ENCODE data around the gene ADISSP.

ADISSP gene

DNA sequence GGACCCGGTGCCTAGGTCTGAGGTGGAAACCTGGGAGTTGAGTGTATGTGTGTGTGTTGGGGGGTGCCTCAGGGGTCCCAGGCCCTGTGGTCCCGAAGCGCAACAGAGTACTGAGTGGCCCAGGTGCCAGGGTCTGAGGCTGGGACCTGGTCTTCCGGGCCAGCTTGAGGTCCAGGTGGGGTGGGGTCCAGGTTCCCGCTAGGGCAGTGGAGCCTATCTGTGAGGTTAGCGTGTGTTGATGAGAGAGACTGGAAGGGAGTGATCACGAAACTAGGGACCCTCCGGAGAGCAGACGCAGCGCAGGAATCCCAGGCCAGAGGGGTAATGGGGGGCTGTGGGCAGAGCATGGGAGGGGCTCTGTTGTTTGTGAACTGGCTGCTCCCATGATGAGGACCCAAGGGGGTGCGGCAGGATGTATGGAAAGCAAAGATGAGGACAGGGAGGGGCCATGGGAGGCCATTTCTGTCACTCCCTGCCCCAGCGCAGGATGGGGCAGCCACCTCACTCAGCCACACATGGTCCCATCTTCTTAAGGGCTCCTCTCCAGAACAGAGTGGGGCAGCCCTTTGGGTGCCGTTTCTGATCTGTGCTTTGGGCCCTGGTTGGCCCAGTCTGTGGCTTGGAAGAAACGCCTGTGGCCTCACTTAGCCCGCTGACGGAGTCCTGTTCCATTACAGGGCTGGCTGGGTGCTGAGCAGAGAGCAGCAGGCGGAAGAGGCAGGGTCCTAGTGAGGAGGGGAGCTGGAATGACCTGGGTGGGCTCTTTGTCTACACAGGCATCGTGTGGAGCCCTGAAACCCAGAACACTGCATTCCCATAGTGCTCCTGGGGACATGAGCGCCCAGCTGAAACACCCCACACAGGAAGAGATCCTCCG is 34.2 kb downstream of the ADISSP start:
- Histone ChIP-seq H2AK5ac (ENCODE audit: low read length) (no peak overlapping the region), H3K79me2 (ENCODE audit: control insufficient read depth, insufficient read depth, low read length, poor library complexity) (no peaks in the 10 kb centered on the region), H3K27me3 (ENCODE audit: insufficient read depth, low read length) (peaks cover 10% of the 10 kb centered on the region), H3K4me2 (ENCODE audit: low read length) (no peak overlapping the region), H4K91ac (ENCODE audit: low read depth, low read length) (no peak overlapping the region), H3K9ac (ENCODE audit: low read length) (no peak overlapping the region), H3K4me3 (ENCODE audit: low read depth, low read length) (no peak overlapping the region), H2BK5ac (ENCODE audit: low read depth, low read length, poor library complexity) (no peak overlapping the region), H3K27ac (ENCODE audit: low read depth, low read length) (no peak overlapping the region), H4K12ac (ENCODE audit: low read depth, low read length) (no peak overlapping the region), H3K79me1 (ENCODE audit: low read length) (no peaks in the 10 kb centered on the region), H2BK120ac (ENCODE audit: insufficient read depth, low read length, poor library complexity) (no peak overlapping the region), H3K9me3 (ENCODE audit: insufficient read depth, low read depth, low read length) (peaks cover 3% of the 10 kb centered on the region), H3K18ac (ENCODE audit: low read length) (no peak overlapping the region), H3K4me1 (ENCODE audit: control insufficient read depth in 1 of 2, insufficient read depth in 2 of 2, low read length in 2 of 2) (peaks cover 0 to 2% of the 10 kb centered on the region in 2 experiments), H3K23ac (ENCODE audit: low read length) (no peak overlapping the region), H3K14ac (ENCODE audit: low read length) (no peak overlapping the region), H2BK12ac (ENCODE audit: low read length) (no peak overlapping the region), H2AFZ (ENCODE audit: insufficient read depth, low read length, poor library complexity) (no peak overlapping the region), H3K36me3 (ENCODE audit: control insufficient read depth in 1 of 2, insufficient read depth in 2 of 2, low read length in 2 of 2) (no peaks in the 10 kb centered on the region), H4K8ac (ENCODE audit: low read depth, low read length) (no peak overlapping the region), H3K4ac (ENCODE audit: low read depth, low read length) (no peak overlapping the region)
- DNase-seq = no peak
- WGBS (ENCODE audit: extremely low coverage, insufficient coverage, insufficient read length) = no CpG with 5 or more reads among the region's 20 CpGs

DNA sequence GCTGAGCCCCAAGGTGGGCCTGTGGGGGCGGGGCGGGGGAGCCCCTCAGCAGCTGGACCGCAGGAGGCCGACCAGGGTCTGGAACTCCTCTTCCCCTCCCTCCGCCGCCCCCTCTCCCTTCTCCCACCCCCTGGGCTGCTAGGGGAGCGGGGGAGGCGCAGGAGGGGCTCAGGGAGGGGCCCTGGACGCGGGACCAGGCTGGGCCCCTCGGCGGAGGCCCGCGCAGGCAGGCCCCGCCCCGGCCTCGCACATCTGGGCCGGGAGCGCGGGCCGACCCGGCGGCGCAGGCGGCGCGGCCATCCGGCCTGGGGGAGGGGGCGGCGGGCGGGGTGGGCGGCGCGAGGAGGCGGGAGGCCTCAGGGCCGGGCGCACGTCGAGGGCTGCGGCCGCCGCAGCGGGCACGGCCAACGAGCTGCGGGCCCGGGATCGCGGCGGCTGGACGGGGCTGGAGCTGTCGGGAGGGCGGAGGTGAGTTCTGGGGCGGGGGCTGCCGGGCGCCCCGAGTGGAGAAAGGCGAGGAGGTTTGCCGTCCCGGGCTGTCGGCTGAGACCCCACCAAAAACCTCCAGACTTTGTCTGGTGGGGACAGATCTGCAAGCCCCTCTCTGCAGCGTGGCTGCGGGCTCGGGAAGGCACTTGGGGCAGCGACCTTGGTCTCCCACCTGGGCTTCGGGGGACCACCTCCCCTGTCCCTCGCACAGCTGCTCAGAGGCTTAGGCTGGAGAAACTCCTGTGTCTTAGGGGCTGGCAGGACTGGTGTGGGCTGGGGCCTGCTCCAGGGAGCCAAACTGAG is 35.0 kb downstream of the ADISSP start, which contains the start of gene HSPA12B:
Gene HSPA12B, plus strand, starts transcription at position 359 of the 792 bp plus-strand sequence. CDS start 5,990 bp downstream, outside the sequence.
- peaks cover 2 to 3% of the 10 kb centered on the region in 2 experiments for H3K4me1 ChIP-seq (ENCODE audit: control insufficient read depth in 1 of 2, insufficient read depth in 2 of 2, low read length in 2 of 2)
- H3K4me2 ChIP-seq (ENCODE audit: low read length) = peak within 1 kb of the TSS; percentile 18
- H3K79me2 ChIP-seq (ENCODE audit: control insufficient read depth, insufficient read depth, low read length, poor library complexity) = no peaks in the 10 kb centered on the region
- H4K8ac ChIP-seq (ENCODE audit: low read depth, low read length) = peak within 1 kb of the TSS; percentile 4
- DNase-seq = no peak
- no peaks in the 10 kb centered on the region for H3K36me3 ChIP-seq (ENCODE audit: control insufficient read depth in 1 of 2, insufficient read depth in 2 of 2, low read length in 2 of 2)
- H3K79me1 ChIP-seq (ENCODE audit: low read length) = no peaks in the 10 kb centered on the region
- peaks cover 3% of the 10 kb centered on the region for H3K9me3 ChIP-seq (ENCODE audit: insufficient read depth, low read depth, low read length)
- H3K14ac ChIP-seq (ENCODE audit: low read length) = no peak within 1 kb of the TSS
- no peak within 1 kb of the TSS for H3K18ac ChIP-seq (ENCODE audit: low read length)
- H4K91ac ChIP-seq (ENCODE audit: low read depth, low read length) = no peak within 1 kb of the TSS
- H3K27me3 ChIP-seq (ENCODE audit: insufficient read depth, low read length) = peaks cover 10% of the 10 kb centered on the region
- no peak within 1 kb of the TSS for H2BK5ac ChIP-seq (ENCODE audit: low read depth, low read length, poor library complexity)
- no peak within 1 kb of the TSS for H2AFZ ChIP-seq (ENCODE audit: insufficient read depth, low read length, poor library complexity)
- H2BK12ac ChIP-seq (ENCODE audit: low read length) = no peak within 1 kb of the TSS
- no peak within 1 kb of the TSS for H3K23ac ChIP-seq (ENCODE audit: low read length)
- H4K12ac ChIP-seq (ENCODE audit: low read depth, low read length) = no peak within 1 kb of the TSS
- no peak within 1 kb of the TSS for H2BK120ac ChIP-seq (ENCODE audit: insufficient read depth, low read length, poor library complexity)
- no peak within 1 kb of the TSS for H3K4ac ChIP-seq (ENCODE audit: low read depth, low read length)
- no peak within 1 kb of the TSS for H3K27ac ChIP-seq (ENCODE audit: low read depth, low read length)
- H2AK5ac ChIP-seq (ENCODE audit: low read length) = no peak within 1 kb of the TSS
- H3K4me3 ChIP-seq (ENCODE audit: low read depth, low read length) = no peak within 1 kb of the TSS
- no CpG with 5 or more reads among the region's 67 CpGs for WGBS (ENCODE audit: extremely low coverage, insufficient coverage, insufficient read length)
- H3K9ac ChIP-seq (ENCODE audit: low read length) = no peak within 1 kb of the TSS

DNA sequence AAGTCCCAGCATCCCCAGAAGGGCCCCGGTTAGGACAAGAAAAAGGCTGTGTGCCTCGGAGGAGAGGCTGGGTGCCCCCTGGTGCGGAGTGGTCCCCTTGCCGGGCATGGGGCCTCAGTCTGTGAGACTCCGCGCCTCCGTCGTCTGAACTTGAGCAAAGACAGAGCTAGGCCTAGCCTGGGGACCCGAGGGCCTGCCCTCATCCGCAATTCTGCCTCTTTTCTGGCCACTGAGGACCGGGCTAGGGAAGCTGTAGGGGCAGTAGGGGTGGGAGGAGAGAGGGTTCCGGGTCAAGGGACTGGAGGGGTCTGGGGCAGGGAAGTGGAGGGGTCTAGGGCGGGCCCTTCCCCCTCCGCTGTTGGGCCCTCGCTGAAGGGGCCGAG is 35.6 kb downstream of the ADISSP start:
- Histone ChIP-seq H3K23ac (ENCODE audit: low read length) (no peak overlapping the region), H3K79me1 (ENCODE audit: low read length) (no peaks in the 10 kb centered on the region), H2BK12ac (ENCODE audit: low read length) (no peak overlapping the region), H2AFZ (ENCODE audit: insufficient read depth, low read length, poor library complexity) (no peak overlapping the region), H3K9ac (ENCODE audit: low read length) (no peak overlapping the region), H4K12ac (ENCODE audit: low read depth, low read length) (no peak overlapping the region), H3K27me3 (ENCODE audit: insufficient read depth, low read length) (peaks cover 10% of the 10 kb centered on the region), H3K4me3 (ENCODE audit: low read depth, low read length) (no peak overlapping the region), H3K9me3 (ENCODE audit: insufficient read depth, low read depth, low read length) (peaks cover 3% of the 10 kb centered on the region), H4K8ac (ENCODE audit: low read depth, low read length) (no peak overlapping the region), H3K18ac (ENCODE audit: low read length) (no peak overlapping the region), H2AK5ac (ENCODE audit: low read length) (no peak overlapping the region), H3K4me2 (ENCODE audit: low read length) (no peak overlapping the region), H2BK120ac (ENCODE audit: insufficient read depth, low read length, poor library complexity) (no peak overlapping the region), H2BK5ac (ENCODE audit: low read depth, low read length, poor library complexity) (no peak overlapping the region), H3K27ac (ENCODE audit: low read depth, low read length) (no peak overlapping the region), H3K4me1 (ENCODE audit: control insufficient read depth in 1 of 2, insufficient read depth in 2 of 2, low read length in 2 of 2) (peaks cover 2 to 3% of the 10 kb centered on the region in 2 experiments), H3K4ac (ENCODE audit: low read depth, low read length) (no peak overlapping the region), H3K79me2 (ENCODE audit: control insufficient read depth, insufficient read depth, low read length, poor library complexity) (no peaks in the 10 kb centered on the region), H4K91ac (ENCODE audit: low read depth, low read length) (no peak overlapping the region), H3K14ac (ENCODE audit: low read length) (no peak overlapping the region), H3K36me3 (ENCODE audit: control insufficient read depth in 1 of 2, insufficient read depth in 2 of 2, low read length in 2 of 2) (no peaks in the 10 kb centered on the region)
- no CpG with 5 or more reads among the region's 16 CpGs for WGBS (ENCODE audit: extremely low coverage, insufficient coverage, insufficient read length)
- DNase-seq = no peak

DNA sequence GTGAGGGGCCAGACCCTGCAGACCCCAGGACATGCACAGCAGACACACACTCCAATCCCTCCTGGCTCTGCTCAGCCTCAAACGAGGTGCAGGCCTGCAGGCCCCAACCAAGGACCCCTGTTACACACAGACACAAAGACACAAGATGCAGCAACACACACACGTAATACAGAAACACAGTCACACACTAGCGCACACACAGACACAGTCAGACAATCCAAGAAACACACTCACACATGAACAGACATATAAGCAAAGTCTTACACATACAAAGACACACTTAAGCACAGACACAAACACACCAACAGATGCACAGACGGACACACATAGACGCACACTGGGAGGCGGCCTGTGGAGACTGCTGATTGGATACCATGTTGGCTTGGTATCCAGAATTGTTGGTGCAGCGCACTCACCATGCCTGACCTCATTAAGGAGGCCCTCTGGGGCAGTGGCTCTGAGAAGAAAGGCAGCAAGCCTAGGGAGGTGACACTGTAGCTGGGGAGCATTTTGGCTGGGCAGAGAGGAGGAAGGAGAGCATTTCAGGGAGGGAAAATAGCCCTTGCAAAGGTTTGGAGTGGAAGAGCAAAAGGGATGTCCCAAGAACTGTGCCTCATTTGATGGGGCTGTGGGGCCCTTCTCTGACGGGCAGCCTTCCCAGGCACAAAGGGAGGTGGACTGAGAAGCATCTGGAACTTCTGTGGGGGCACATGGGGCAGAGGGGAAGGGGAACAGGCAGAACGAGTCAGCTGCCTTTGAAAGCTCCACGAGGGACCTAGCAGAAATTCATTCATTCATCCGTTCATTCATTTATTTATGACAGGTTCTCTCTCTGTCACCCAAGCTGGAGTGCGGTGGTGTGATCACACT is 36.5 kb downstream of the ADISSP start:
- Histone ChIP-seq H3K36me3 (ENCODE audit: control insufficient read depth in 1 of 2, insufficient read depth in 2 of 2, low read length in 2 of 2) (no peaks in the 10 kb centered on the region), H3K79me2 (ENCODE audit: control insufficient read depth, insufficient read depth, low read length, poor library complexity) (no peaks in the 10 kb centered on the region), H3K27me3 (ENCODE audit: insufficient read depth, low read length) (peaks cover 10% of the 10 kb centered on the region), H3K18ac (ENCODE audit: low read length) (no peak overlapping the region), H3K4me2 (ENCODE audit: low read length) (no peak overlapping the region), H2BK5ac (ENCODE audit: low read depth, low read length, poor library complexity) (no peak overlapping the region), H3K4me3 (ENCODE audit: low read depth, low read length) (no peak overlapping the region), H3K9ac (ENCODE audit: low read length) (no peak overlapping the region), H3K79me1 (ENCODE audit: low read length) (no peaks in the 10 kb centered on the region), H2AK5ac (ENCODE audit: low read length) (no peak overlapping the region), H3K4ac (ENCODE audit: low read depth, low read length) (no peak overlapping the region), H3K4me1 (ENCODE audit: control insufficient read depth in 1 of 2, insufficient read depth in 2 of 2, low read length in 2 of 2) (peaks cover 2 to 3% of the 10 kb centered on the region in 2 experiments), H3K9me3 (ENCODE audit: insufficient read depth, low read depth, low read length) (peaks cover 3% of the 10 kb centered on the region), H4K12ac (ENCODE audit: low read depth, low read length) (no peak overlapping the region), H3K27ac (ENCODE audit: low read depth, low read length) (no peak overlapping the region), H3K23ac (ENCODE audit: low read length) (no peak overlapping the region), H4K8ac (ENCODE audit: low read depth, low read length) (no peak overlapping the region), H3K14ac (ENCODE audit: low read length) (no peak overlapping the region), H4K91ac (ENCODE audit: low read depth, low read length) (no peak overlapping the region), H2BK120ac (ENCODE audit: insufficient read depth, low read length, poor library complexity) (no peak overlapping the region), H2BK12ac (ENCODE audit: low read length) (no peak overlapping the region), H2AFZ (ENCODE audit: insufficient read depth, low read length, poor library complexity) (no peak overlapping the region)
- WGBS (ENCODE audit: extremely low coverage, insufficient coverage, insufficient read length) = no CpG with 5 or more reads among the region's 12 CpGs
- no peak for DNase-seq

All from trophoblast cell (in vitro differentiated cells and primary cell).